ENCODE data around the gene MAD2L1. TPM values are rescaled to one million over a fixed set of nuclear protein-coding genes. Genes with fewer than 3 reads are reported as not detected.

Gene MAD2L1
- total RNA-seq, 4 donors from 2014 or later, result 1.8 to 12.2 (median 2.9) TPM; not detected in 1

DNA sequence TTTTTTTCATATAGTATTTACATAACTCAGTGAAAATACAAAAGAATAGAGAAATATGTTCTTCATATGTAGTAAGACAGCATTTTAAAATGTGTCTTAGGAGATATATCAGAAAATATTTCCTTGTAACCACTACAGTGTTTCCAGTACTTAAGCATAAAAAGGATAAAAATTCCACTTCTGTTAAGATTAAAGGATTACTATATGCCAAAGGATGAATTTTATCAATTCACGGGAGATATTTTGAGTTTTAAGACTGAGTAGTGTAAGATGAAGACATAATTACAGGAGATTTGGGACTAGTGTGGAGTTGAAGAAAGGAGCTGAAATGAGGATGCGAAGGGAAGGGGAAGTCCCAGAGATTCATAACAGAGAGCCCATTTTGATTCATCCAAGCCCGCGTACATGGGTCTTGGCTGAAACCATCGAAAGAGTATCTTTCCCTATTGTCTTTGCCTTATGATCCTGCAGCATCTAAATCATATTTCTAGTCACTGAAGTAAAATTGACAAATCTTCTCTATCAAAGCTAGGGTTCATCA is 58.7 kb downstream of the MAD2L1 start:
- no peak for DNase-seq
- intact Hi-C loops (cut with DNase I; ENCODE audit: low total_unique reads), result no loop called here
- no peaks in the 10 kb centered on the region for H3K9me3 ChIP-seq
- H3K4me3 ChIP-seq, result no peak overlapping the region
- no peaks in the 10 kb centered on the region for H3K4me1 ChIP-seq
- no peak overlapping the region for H3K27ac ChIP-seq
- no peaks in the 10 kb centered on the region for H3K27me3 ChIP-seq
- TF ChIP-seq, protein P1, sequence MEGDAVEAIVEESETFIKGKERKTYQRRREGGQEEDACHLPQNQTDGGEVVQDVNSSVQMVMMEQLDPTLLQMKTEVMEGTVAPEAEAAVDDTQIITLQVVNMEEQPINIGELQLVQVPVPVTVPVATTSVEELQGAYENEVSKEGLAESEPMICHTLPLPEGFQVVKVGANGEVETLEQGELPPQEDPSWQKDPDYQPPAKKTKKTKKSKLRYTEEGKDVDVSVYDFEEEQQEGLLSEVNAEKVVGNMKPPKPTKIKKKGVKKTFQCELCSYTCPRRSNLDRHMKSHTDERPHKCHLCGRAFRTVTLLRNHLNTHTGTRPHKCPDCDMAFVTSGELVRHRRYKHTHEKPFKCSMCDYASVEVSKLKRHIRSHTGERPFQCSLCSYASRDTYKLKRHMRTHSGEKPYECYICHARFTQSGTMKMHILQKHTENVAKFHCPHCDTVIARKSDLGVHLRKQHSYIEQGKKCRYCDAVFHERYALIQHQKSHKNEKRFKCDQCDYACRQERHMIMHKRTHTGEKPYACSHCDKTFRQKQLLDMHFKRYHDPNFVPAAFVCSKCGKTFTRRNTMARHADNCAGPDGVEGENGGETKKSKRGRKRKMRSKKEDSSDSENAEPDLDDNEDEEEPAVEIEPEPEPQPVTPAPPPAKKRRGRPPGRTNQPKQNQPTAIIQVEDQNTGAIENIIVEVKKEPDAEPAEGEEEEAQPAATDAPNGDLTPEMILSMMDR (IDR thresholded peaks at IDR 0.05), result no peak
- TF ChIP-seq POLR2A (IDR thresholded peaks at IDR 0.05), result no peak
- H3K36me3 ChIP-seq, result no peaks in the 10 kb centered on the region

DNA sequence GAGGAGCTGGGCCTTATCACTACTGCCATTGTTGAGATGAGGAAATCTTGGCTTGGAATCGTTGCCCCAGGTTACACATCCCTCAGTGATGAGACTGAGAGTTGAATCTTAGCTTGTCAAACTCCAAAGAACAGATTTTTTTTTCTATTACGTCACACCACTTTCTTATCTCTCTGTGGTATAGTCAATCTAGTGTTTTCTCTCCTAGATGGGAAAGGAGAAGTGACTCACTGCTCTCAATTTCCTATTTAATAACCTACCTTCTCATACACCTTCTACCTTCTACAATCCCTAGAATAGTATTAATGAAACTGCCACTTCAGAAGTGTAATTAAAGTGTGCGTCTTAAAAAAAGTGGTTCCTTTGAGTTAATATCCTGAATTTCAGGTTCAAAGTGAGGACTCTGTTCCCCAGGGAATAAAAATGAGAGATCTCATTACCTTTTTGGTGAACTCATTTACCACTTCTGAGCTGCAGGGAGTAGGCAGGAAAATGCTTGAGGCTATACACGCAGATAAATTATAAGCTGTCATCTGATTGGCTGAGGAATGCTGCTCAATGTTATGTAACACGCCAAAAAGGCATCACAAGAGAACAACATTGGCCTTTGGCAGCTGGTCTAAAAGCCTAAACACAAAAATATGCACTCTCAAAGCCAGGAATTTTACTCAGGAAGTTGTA is 59.3 kb downstream of the MAD2L1 start:
- TF ChIP-seq, protein P1 (IDR thresholded peaks at IDR 0.05), result no peak
- no peak for TF ChIP-seq POLR2A (IDR thresholded peaks at IDR 0.05)
- no peak overlapping the region for H3K27ac ChIP-seq
- H3K36me3 ChIP-seq, result no peaks in the 10 kb centered on the region
- H3K9me3 ChIP-seq, result no peaks in the 10 kb centered on the region
- intact Hi-C loops (cut with DNase I; ENCODE audit: low total_unique reads), result no loop called here
- no peaks in the 10 kb centered on the region for H3K4me1 ChIP-seq
- no peaks in the 10 kb centered on the region for H3K27me3 ChIP-seq
- no peak overlapping the region for H3K4me3 ChIP-seq
- DNase-seq, result no peak

Data from uterus (tissue), 4 donors.